C4-2B (cell line): ENCODE measurements around the gene DEPDC1B.

Source experiments
- ZFX ChIP-seq: fragments of 450-650 bp; IDR thresholded peaks from 2 replicates; pipeline ENCODE4 v1.6.1; 2017
- TF ChIP-seq, protein P1 (sequence below): fragments of 450-650 bp; conservative IDR thresholded peaks from 2 replicates; pipeline ENCODE4 v1.5.1; 2017; ENCODE audit warnings: mild to moderate bottlenecking

DNA sequence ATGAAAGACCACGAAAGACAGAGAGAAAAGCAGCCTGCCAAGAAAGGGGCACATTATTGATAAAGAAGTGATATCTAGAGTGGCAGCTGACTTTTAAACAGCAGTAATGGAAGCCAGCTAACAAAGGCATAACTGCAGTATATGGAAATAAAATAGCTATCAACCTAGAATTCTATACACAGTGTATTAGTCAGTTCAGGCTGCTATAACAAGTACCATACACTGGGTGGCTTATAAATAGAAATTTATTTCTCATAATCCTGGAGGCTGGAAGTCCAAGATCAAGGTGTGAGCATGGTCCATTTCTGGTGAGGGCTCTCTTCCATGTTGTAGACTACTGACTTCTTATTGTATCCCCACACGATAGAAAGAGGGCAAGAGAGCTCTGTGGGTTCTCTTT is 109.8 kb downstream of the DEPDC1B start:
- TF ChIP-seq, protein P1, sequence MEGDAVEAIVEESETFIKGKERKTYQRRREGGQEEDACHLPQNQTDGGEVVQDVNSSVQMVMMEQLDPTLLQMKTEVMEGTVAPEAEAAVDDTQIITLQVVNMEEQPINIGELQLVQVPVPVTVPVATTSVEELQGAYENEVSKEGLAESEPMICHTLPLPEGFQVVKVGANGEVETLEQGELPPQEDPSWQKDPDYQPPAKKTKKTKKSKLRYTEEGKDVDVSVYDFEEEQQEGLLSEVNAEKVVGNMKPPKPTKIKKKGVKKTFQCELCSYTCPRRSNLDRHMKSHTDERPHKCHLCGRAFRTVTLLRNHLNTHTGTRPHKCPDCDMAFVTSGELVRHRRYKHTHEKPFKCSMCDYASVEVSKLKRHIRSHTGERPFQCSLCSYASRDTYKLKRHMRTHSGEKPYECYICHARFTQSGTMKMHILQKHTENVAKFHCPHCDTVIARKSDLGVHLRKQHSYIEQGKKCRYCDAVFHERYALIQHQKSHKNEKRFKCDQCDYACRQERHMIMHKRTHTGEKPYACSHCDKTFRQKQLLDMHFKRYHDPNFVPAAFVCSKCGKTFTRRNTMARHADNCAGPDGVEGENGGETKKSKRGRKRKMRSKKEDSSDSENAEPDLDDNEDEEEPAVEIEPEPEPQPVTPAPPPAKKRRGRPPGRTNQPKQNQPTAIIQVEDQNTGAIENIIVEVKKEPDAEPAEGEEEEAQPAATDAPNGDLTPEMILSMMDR, result no peak; the same call in 1 of the 2 replicates
- no peak for TF ChIP-seq ZFX
